Activated CD4-positive, alpha-beta T cell treated with anti-CD3 and anti-CD28 coated beads, Interleukin-2, amount 50 U/mL, for 4 hours (primary cell): ENCODE results near the gene BLACAT1.
A peak's percentile ranks its signal among the peaks of the same experiment; 100 is the strongest.
"Not testable (repeated sequence)": the region's sequence is repeated elsewhere in the genome, so short reads cannot be mapped to it uniquely, and the experiment has no call there.

Experiments used
- DNase-seq, 2 experiments: peaks; one replicate each; pipeline ENCODE4 v3.0.0-alpha.2; 2020

The BLACAT1 gene

GRCh38 chr1:205438213-205439158 is 17.4 kb downstream of the BLACAT1 start:
- no peak for DNase-seq

- DNase-seq = no peak
Measured at GRCh38 chr1:205437570-205437969, 18.3 kb downstream of the BLACAT1 start.

GRCh38 chr1:205436776-205437410 is 19.0 kb downstream of the BLACAT1 start:
- DNase-seq = no peak

GRCh38 chr1:205435578-205436573 is 20.0 kb downstream of the BLACAT1 start:
- no peak for DNase-seq

- no peak for DNase-seq
Measured at GRCh38 chr1:205434738-205435137, 21.1 kb downstream of the BLACAT1 start.

- not testable (repeated sequence) for DNase-seq
Measured at GRCh38 chr1:205432692-205433091, 23.2 kb downstream of the BLACAT1 start.

GRCh38 chr1:205432116-205432515 is 23.7 kb downstream of the BLACAT1 start:
- DNase-seq = no peak

GRCh38 chr1:205430696-205431305 is 25.0 kb downstream of the BLACAT1 start:
- DNase-seq = peak; percentile 37 to 48

GRCh38 chr1:205429762-205430695 is 25.8 kb downstream of the BLACAT1 start:
- no peak for DNase-seq

- DNase-seq = no peak
Measured at GRCh38 chr1:205424901-205425600, 30.8 kb downstream of the BLACAT1 start.

- DNase-seq = no peak
Measured at GRCh38 chr1:205423814-205424399, 31.9 kb downstream of the BLACAT1 start.

GRCh38 chr1:205422993-205423642 is 32.7 kb downstream of the BLACAT1 start:
- no peak for DNase-seq

- DNase-seq = no peak
Measured at GRCh38 chr1:205421798-205422197, 34.0 kb downstream of the BLACAT1 start, which contains the start of gene LEMD1. TSS of gene LEMD1 (minus strand) at chr1:205422056. CDS start at chr1:205420536, 1,520 bp downstream.

GRCh38 chr1:205420938-205421337 is 34.9 kb downstream of the BLACAT1 start:
- no peak for DNase-seq

GRCh38 chr1:205417870-205418635 is 37.8 kb downstream of the BLACAT1 start:
- DNase-seq = no peak

- DNase-seq = no peak
Measured at GRCh38 chr1:205416322-205416721, 39.5 kb downstream of the BLACAT1 start.

- no peak for DNase-seq
Measured at GRCh38 chr1:205410581-205411298, 45.1 kb downstream of the BLACAT1 start.

- DNase-seq = no peak
Measured at GRCh38 chr1:205407970-205408369, 47.9 kb downstream of the BLACAT1 start.
